Lower lobe of right lung (tissue), 2 donors: ENCODE results near the gene CYP3A7. TPM values are rescaled to one million over a fixed set of nuclear protein-coding genes. Genes with fewer than 3 reads are reported as not detected.
"Not testable (repeated sequence)": the region's sequence is repeated elsewhere in the genome, so short reads cannot be mapped to it uniquely, and the experiment has no call there.

Experiments used
- ATAC-seq, 2 donors: fragments of 200-7000 bp; cut with Tn5 transposase; one replicate each; pipeline ENCODE4 v1.9.1; 2020 to 2022; ENCODE audit warnings: mild to moderate bottlenecking in 2 of 2, moderate library complexity in 2 of 2
- DNase-seq: peaks from one replicate; pipeline ENCODE4 v3.0.0-alpha.2; 2020
- H3K27ac ChIP-seq: fragments of 200-600 bp; one replicate; pipeline ENCODE4 v1.8.0; 2022
- H3K27me3 ChIP-seq: fragments of 200-600 bp; one replicate; pipeline ENCODE4 v1.8.0; 2022; ENCODE audit warnings: low read depth
- H3K36me3 ChIP-seq: fragments of 200-600 bp; one replicate; pipeline ENCODE4 v1.8.0; 2022; ENCODE audit warnings: mild to moderate bottlenecking
- H3K4me1 ChIP-seq: fragments of 200-600 bp; one replicate; pipeline ENCODE4 v1.8.0; 2022
- H3K4me3 ChIP-seq: fragments of 200-600 bp; one replicate; pipeline ENCODE4 v1.8.0; 2022; ENCODE audit warnings: mild to moderate bottlenecking
- H3K9me3 ChIP-seq: fragments of 200-600 bp; one replicate; pipeline ENCODE4 v1.8.0; 2022
- intact Hi-C: fragments of 100-400 bp; cut with DNase I; formaldehyde crosslinking; loops from one replicate; pipeline ENCODE4 v1.11.0; 2022
- total RNA-seq: library from RNA; stranded (reverse); fragmentation: NEBNext Ultra II Directional; extraction: Animal tissue kit (Norgen Biotek cat#: 25700); gene quantifications from one replicate; pipeline ENCODE4 v1.2.1, GENCODE V29; 2021
- TF ChIP-seq, protein P1 (sequence below): fragments of 200-600 bp; IDR thresholded peaks from one replicate; pipeline ENCODE4 v1.8.0; 2022; ENCODE audit warnings: antibody characterized with exemption, mild to moderate bottlenecking
- donor health status: DM: no; HTN: yes; CAD: no; lungs with severe emphysema.

The CYP3A7 gene
- total RNA-seq, 1 donor from 2014 or later, result 0.21 TPM

DNA sequence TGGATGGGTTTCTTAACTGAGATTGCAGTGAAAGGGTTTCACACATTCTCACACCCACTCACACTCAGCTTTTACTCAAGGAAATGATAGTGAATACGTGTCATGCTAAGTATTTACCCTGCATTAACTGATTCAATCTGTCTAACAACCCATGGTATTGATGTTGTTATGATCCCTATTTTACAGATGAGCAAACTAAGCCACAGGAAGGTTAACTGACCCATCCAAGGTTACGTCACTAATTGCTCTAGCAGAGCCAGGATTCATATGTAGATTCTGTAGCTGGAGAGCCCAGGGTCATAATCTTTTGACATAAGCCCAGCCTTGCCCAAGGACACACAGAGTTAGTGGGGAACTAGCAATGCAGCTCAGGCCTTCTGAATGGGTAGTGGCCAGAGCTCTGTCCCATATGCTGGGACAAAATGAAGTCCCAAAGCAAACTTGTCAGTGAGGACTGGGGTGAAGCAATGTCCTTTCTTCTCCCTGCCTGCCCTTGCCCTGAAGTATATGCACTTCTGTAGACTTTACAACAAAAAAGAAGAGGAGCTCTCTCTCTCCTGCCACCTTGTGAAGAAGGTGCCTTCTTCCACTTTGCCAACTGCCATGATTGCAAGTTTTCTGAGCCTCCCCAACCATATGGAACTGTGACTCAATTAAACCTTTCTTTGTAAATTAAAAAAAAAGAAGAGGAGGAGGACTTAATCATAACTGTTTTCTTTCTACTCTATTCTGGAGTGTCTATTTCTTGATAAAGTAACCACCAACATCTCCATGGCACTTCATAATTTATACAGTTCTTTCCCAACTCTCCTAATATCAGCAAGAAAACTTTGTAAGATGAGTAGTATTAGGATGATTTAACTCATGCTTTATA is 4.9 kb upstream of the CYP3A7 start:
- TF ChIP-seq, protein P1, sequence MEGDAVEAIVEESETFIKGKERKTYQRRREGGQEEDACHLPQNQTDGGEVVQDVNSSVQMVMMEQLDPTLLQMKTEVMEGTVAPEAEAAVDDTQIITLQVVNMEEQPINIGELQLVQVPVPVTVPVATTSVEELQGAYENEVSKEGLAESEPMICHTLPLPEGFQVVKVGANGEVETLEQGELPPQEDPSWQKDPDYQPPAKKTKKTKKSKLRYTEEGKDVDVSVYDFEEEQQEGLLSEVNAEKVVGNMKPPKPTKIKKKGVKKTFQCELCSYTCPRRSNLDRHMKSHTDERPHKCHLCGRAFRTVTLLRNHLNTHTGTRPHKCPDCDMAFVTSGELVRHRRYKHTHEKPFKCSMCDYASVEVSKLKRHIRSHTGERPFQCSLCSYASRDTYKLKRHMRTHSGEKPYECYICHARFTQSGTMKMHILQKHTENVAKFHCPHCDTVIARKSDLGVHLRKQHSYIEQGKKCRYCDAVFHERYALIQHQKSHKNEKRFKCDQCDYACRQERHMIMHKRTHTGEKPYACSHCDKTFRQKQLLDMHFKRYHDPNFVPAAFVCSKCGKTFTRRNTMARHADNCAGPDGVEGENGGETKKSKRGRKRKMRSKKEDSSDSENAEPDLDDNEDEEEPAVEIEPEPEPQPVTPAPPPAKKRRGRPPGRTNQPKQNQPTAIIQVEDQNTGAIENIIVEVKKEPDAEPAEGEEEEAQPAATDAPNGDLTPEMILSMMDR, result no peak
- ATAC-seq (no peak), DNase-seq (no peak)
- intact Hi-C loops, result no loop called here
- H3K36me3 ChIP-seq, result no peaks in the 10 kb centered on the region
- H3K4me3 ChIP-seq, result no peak overlapping the region
- no peaks in the 10 kb centered on the region for H3K4me1 ChIP-seq
- no peak overlapping the region for H3K27ac ChIP-seq
- H3K9me3 ChIP-seq, result no peaks in the 10 kb centered on the region
- no peaks in the 10 kb centered on the region for H3K27me3 ChIP-seq

DNA sequence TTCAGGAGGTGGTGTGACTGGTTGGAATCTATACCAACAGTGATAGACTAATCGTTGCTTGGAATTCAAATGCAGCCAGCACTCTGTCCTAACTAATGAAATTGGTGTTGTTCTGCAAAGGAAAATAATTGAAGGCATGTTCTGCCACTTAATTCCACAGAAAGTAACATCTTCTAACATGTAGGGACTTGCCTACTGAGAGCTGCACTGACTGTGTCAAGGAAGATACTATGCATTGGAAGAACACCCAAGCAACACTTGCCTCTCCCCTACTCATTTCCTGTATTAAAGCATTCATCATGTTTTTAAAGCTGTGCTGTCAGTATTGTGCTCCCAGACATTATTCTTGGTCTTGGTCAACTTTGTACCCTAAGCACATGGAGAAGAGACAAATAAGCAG is 2.7 kb upstream of the CYP3A7 start:
- Histone ChIP-seq H3K27ac (no peak overlapping the region), H3K4me3 (no peak overlapping the region), H3K36me3 (no peaks in the 10 kb centered on the region), H3K9me3 (no peaks in the 10 kb centered on the region), H3K4me1 (no peaks in the 10 kb centered on the region), H3K27me3 (no peaks in the 10 kb centered on the region)
- TF ChIP-seq, protein P1, result no peak
- ATAC-seq (no peak), DNase-seq (no peak)
- intact Hi-C loops, result no loop called here

DNA sequence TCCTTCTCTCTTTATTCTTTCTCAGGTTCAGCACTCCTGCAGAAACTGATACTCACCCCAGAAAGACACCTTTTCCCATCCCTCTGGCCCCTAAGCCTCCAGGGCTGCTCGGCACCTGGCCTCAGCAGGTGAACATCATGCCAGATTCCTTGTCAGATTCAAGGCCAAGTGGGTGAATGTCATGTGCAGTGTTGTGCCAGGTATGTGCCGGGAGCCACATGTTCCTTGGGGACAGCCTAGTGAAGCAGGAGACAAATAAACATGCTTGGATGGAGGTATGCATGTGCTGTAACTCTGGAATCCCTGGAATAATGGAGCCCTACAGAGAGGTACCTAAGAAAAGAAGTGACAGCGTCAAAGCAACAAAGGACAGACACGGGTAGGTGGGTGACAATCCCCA is 1.7 kb upstream of the CYP3A7 start:
- ATAC-seq, DNase-seq, H3K27ac ChIP-seq, H3K9me3 ChIP-seq, H3K27me3 ChIP-seq, H3K36me3 ChIP-seq, H3K4me3 ChIP-seq, intact Hi-C loops, H3K4me1 ChIP-seq: not testable (repeated sequence)

DNA sequence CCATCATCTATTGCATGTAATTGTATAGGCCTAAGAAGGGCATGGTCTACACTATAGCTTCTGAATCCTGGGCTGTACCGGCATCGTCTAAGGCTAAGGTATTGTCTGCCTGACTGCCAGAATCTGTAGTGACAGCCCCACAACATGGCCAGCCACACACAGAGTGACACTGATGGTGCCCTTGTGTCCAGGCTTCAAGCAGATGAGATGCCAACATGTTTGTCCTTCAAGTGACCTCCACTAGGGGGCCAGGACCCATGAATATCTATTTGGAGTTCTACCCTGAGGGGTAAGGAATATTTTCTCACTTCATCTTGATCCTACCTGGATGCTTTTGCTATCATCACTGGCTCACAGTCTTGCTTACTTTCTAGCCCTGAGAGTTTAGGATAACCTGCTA is 1.5 kb downstream of the CYP3A7 start:
- Histone ChIP-seq H3K4me3 (no peak overlapping the region), H3K36me3 (no peaks in the 10 kb centered on the region), H3K27ac (no peak overlapping the region), H3K4me1 (peaks cover 11% of the 10 kb centered on the region), H3K27me3 (no peaks in the 10 kb centered on the region), H3K9me3 (no peaks in the 10 kb centered on the region)
- intact Hi-C loops, result no loop called here
- DNase-seq (no peak), ATAC-seq (no peak)
- TF ChIP-seq, protein P1, result peak; percentile 24

DNA sequence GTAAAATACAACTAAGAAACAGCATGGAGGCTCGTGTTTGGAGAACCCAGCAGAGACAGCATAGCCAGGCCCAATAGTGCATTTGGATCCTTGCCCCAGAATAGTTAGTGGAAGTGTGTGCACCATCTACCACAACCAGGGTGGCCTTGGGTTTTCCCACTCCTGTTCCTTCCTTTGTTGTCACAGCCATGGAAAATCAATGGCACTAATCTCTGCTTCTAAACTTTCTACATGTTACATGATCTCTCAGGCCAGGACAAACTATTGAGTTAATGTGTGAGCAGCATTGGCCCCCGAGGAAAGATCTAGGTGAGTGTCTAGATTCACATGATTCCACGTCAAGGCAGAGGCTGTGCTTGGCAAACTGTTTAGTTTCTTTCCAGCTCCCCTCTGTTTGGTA is 2.0 kb downstream of the CYP3A7 start:
- Histone ChIP-seq H3K9me3 (no peaks in the 10 kb centered on the region), H3K4me1 (peaks cover 11% of the 10 kb centered on the region), H3K36me3 (no peaks in the 10 kb centered on the region), H3K27ac (no peak overlapping the region), H3K27me3 (no peaks in the 10 kb centered on the region), H3K4me3 (no peak overlapping the region)
- TF ChIP-seq, protein P1, result no peak
- intact Hi-C loops, result no loop called here
- no peak for ATAC-seq
- no peak for DNase-seq

DNA sequence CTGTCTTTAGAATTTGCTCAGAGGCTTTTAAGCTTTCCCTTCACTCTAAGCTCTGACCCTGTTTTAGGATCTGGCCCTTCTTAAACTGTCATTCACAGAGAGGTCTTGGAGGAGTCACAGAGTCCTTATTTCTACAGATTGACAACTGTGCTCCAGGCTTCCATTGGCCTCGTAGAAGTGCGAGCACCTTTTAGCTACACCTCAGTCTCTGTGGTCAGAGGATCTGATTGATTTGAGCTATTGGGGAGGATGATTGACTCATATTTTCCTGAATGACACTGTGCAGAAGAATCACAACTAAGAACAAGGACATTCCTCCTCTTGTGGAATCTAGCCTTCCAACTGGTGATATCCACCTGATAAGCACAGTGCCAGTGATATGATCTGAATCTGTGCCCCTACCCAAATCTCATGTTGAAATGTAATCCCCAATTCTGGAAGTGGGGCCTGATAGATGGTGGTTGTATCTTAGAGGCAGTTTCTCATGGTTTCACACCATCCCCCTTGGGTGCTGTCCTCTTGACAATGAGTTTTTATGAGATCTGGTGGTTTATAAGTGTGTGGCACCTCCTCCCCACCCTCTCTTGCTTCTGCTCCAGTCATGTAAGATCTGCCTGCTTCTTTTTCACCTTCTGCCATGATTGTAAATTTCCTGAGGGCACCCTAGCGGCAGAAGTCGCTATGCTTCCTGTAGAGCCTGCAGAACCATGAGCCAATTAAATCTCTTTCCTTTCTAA is 3.2 kb downstream of the CYP3A7 start:
- TF ChIP-seq, protein P1, result no peak
- Histone ChIP-seq H3K4me3 (no peak overlapping the region), H3K9me3 (no peaks in the 10 kb centered on the region), H3K4me1 (peaks cover 11% of the 10 kb centered on the region), H3K27me3 (no peaks in the 10 kb centered on the region), H3K36me3 (no peaks in the 10 kb centered on the region), H3K27ac (no peak overlapping the region)
- DNase-seq, result no peak
- intact Hi-C loops, result no loop called here
- ATAC-seq, result no peak
